WTC11 (cell line): Measurements from ENCODE around the gene HMCES. TPM values are rescaled to one million over a fixed set of nuclear protein-coding genes. Genes with fewer than 3 reads are reported as not detected.

Experiments used
- ATF1 ChIP-seq: sonication (generic); formaldehyde crosslinking; IDR thresholded peaks from 2 replicates; pipeline ENCODE4 v1.8.1; 2023; ENCODE audit warnings: mild to moderate bottlenecking, moderate library complexity, missing genetic modification reagents
- CDX4 ChIP-seq: fragments of 250-450 bp; sonication (Bioruptor Pico); IDR thresholded peaks from 2 replicates; pipeline ENCODE4 v1.9.0; 2021; ENCODE audit warnings: moderate library complexity, mild to moderate bottlenecking, inconsistent platforms, borderline replicate concordance
- CTCF ChIP-seq: fragments of 200-600 bp; IDR thresholded peaks from 2 replicates; pipeline ENCODE4 v1.8.0; 2022; ENCODE audit warnings: antibody characterized with exemption
- GABPB1 ChIP-seq: sonication (generic); formaldehyde crosslinking; IDR thresholded peaks from 2 replicates; pipeline ENCODE4 v1.8.1; 2023; ENCODE audit warnings: mild to moderate bottlenecking, missing genetic modification reagents
- GRHL2 ChIP-seq: fragments of 250-450 bp; sonication (Bioruptor Pico); IDR thresholded peaks from 2 replicates; pipeline ENCODE4 v1.8.0; 2022; ENCODE audit warnings: mild to moderate bottlenecking, moderate library complexity; ENCODE audit not compliant: insufficient replicate concordance, severe bottlenecking
- HMGA2 ChIP-seq: fragments of 250-450 bp; sonication (Bioruptor Pico); IDR thresholded peaks from 2 replicates; pipeline ENCODE4 v1.4.0; 2021; ENCODE audit warnings: mild to moderate bottlenecking, moderate library complexity
- HMGXB4 ChIP-seq: sonication (generic); formaldehyde crosslinking; IDR thresholded peaks from 2 replicates; pipeline ENCODE4 v1.8.1; 2023; ENCODE audit warnings: mild to moderate bottlenecking, moderate library complexity, missing genetic modification reagents
- JAZF1 ChIP-seq: fragments of 250-450 bp; sonication (Bioruptor Pico); IDR thresholded peaks from 2 replicates; pipeline ENCODE4 v1.9.0; 2021; ENCODE audit warnings: moderate library complexity, mild to moderate bottlenecking, inconsistent platforms
- KAT7 ChIP-seq: sonication (generic); formaldehyde crosslinking; IDR thresholded peaks from 2 replicates; pipeline ENCODE4 v1.8.1; 2023; ENCODE audit warnings: missing genetic modification reagents, mild to moderate bottlenecking, borderline replicate concordance
- PREB ChIP-seq: sonication (generic); formaldehyde crosslinking; IDR thresholded peaks from 2 replicates; pipeline ENCODE4 v1.8.1; 2022; ENCODE audit warnings: mild to moderate bottlenecking, missing genetic modification reagents, moderate library complexity, borderline replicate concordance
- PRRX2 ChIP-seq: fragments of 250-450 bp; sonication (Bioruptor Pico); IDR thresholded peaks from 2 replicates; pipeline ENCODE4 v1.8.0; 2021; ENCODE audit warnings: mild to moderate bottlenecking
- RELA ChIP-seq: sonication (generic); formaldehyde crosslinking; IDR thresholded peaks from 2 replicates; pipeline ENCODE4 v1.8.1; 2022; ENCODE audit warnings: missing genetic modification reagents, mild to moderate bottlenecking, borderline replicate concordance
- SMAD3 ChIP-seq: sonication (generic); formaldehyde crosslinking; IDR thresholded peaks from 2 replicates; pipeline ENCODE4 v1.8.0; 2022; ENCODE audit warnings: missing genetic modification reagents, mild to moderate bottlenecking, borderline replicate concordance
- SMAD4 ChIP-seq: sonication (generic); formaldehyde crosslinking; IDR thresholded peaks from 2 replicates; pipeline ENCODE4 v1.8.0; 2022; ENCODE audit warnings: mild to moderate bottlenecking, missing genetic modification reagents
- SOX15 ChIP-seq: fragments of 250-450 bp; sonication (Bioruptor Pico); IDR thresholded peaks from 2 replicates; pipeline ENCODE4 v1.9.0; 2021; ENCODE audit warnings: mild to moderate bottlenecking
- STAT6 ChIP-seq: sonication (generic); formaldehyde crosslinking; conservative IDR thresholded peaks from 2 replicates; pipeline ENCODE4 v1.8.1; 2023; ENCODE audit warnings: mild to moderate bottlenecking, low read depth, missing genetic modification reagents, moderate library complexity
- TEAD1 ChIP-seq: sonication (generic); formaldehyde crosslinking; IDR thresholded peaks from 2 replicates; pipeline ENCODE4 v1.8.0; 2022; ENCODE audit warnings: mild to moderate bottlenecking, missing genetic modification reagents
- USF1 ChIP-seq: sonication (generic); formaldehyde crosslinking; IDR thresholded peaks from 2 replicates; pipeline ENCODE4 v1.8.0; 2022; ENCODE audit warnings: mild to moderate bottlenecking, missing genetic modification reagents
- ZMAT4 ChIP-seq: fragments of 250-450 bp; sonication (Bioruptor Pico); IDR thresholded peaks from 2 replicates; pipeline ENCODE4 v1.9.0; 2021; ENCODE audit warnings: mild to moderate bottlenecking
- ZNF138 ChIP-seq: sonication (generic); formaldehyde crosslinking; conservative IDR thresholded peaks from 2 replicates; pipeline ENCODE4 v1.8.1; 2022; ENCODE audit warnings: mild to moderate bottlenecking, moderate library complexity, missing genetic modification reagents
- ZNF263 ChIP-seq: sonication (generic); formaldehyde crosslinking; IDR thresholded peaks from 2 replicates; pipeline ENCODE4 v1.8.1; 2022; ENCODE audit warnings: low read depth, mild to moderate bottlenecking, moderate library complexity, missing genetic modification reagents
- ZNF281 ChIP-seq: sonication (generic); formaldehyde crosslinking; IDR thresholded peaks from 2 replicates; pipeline ENCODE4 v1.8.0; 2023; ENCODE audit warnings: mild to moderate bottlenecking, missing genetic modification reagents
- ZSCAN18 ChIP-seq: fragments of 250-450 bp; sonication (Bioruptor Pico); IDR thresholded peaks from 2 replicates; pipeline ENCODE4 v2.1.2; 2022; ENCODE audit warnings: mild to moderate bottlenecking, moderate library complexity
- total RNA-seq: library from RNA; stranded (reverse); gene quantifications from 3 replicates; pipeline ENCODE4 v1.2.3, GENCODE V29; 2021

The HMCES gene
- total RNA-seq, 1 experiment from 2014 or later, result 47.7 TPM

GRCh38 chr3:129249284-129250065, 29.2 kb upstream of the HMCES start, which contains the start of gene COPG1 (continued):
- no peak for TF ChIP-seq CTCF
- TF ChIP-seq ZSCAN18 (CRISPR knock-in tag), result no peak
- no peak for TF ChIP-seq JAZF1 (CRISPR knock-in tag)
- TF ChIP-seq SMAD3 (CRISPR knock-in tag), result 0 out of 2 replicates have a peak, but pooled peaks have one; percentile 60
- TF ChIP-seq PRRX2 (CRISPR knock-in tag), result no peak
- no peak for TF ChIP-seq CDX4 (CRISPR knock-in tag)
- TF ChIP-seq ZNF138 (CRISPR knock-in tag), result no peak
- TF ChIP-seq PREB (CRISPR knock-in tag), result no peak; the same call in 1 of the 2 replicates
- TF ChIP-seq RELA (CRISPR knock-in tag), result peak; percentile 73; the same call in 1 of the 2 replicates
- peak; percentile 14; the same call in 1 of the 2 replicates for TF ChIP-seq USF1 (CRISPR knock-in tag)
- TF ChIP-seq ZNF281, result 0 out of 2 replicates have a peak, but pooled peaks have one; percentile 13
- no peak for TF ChIP-seq GRHL2
- TF ChIP-seq STAT6 (CRISPR knock-in tag), result no peak
- no peak for TF ChIP-seq ATF1
- TF ChIP-seq SOX15, result no peak
- no peak for TF ChIP-seq ZNF263 (CRISPR knock-in tag)
- TF ChIP-seq GABPB1 (CRISPR knock-in tag), result peak; percentile 64; the same call in 1 of the 2 replicates
- no peak for TF ChIP-seq HMGXB4 (CRISPR knock-in tag)
- peak; percentile 92; the same call in 1 of the 2 replicates for TF ChIP-seq KAT7 (CRISPR knock-in tag)
- TF ChIP-seq HMGA2 (CRISPR knock-in tag), result no peak
- TF ChIP-seq TEAD1 (CRISPR knock-in tag), result peak; percentile 44; the same call in 1 of the 2 replicates
- no peak for TF ChIP-seq ZMAT4
- no peak for TF ChIP-seq SMAD4 (CRISPR knock-in tag)
